ENCODE measurements around the gene ATRIP.
"Not testable (repeated sequence)": the region's sequence is repeated elsewhere in the genome, so short reads cannot be mapped to it uniquely, and the experiment has no call there.

DNA sequence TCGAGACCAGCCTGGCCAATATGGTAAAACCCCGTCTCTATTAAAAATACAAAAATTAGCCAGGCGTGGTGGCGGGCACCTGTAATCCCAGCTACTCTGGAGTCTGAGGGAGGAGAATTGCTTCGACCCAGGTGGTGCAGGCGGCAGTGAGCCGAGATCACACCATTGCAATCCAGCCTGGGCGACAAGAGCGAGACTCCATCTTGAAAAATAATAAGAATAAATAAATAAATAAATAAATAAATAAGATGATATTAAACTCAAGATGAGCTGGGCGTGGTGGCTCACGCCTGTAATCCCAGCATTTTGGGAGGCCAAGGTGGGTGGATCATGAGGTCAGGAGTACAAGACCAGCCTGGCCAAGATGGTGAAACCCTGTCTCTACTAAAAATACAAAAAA, 34.4 kb downstream of the ATRIP start:
- TF ChIP-seq, protein P1, sequence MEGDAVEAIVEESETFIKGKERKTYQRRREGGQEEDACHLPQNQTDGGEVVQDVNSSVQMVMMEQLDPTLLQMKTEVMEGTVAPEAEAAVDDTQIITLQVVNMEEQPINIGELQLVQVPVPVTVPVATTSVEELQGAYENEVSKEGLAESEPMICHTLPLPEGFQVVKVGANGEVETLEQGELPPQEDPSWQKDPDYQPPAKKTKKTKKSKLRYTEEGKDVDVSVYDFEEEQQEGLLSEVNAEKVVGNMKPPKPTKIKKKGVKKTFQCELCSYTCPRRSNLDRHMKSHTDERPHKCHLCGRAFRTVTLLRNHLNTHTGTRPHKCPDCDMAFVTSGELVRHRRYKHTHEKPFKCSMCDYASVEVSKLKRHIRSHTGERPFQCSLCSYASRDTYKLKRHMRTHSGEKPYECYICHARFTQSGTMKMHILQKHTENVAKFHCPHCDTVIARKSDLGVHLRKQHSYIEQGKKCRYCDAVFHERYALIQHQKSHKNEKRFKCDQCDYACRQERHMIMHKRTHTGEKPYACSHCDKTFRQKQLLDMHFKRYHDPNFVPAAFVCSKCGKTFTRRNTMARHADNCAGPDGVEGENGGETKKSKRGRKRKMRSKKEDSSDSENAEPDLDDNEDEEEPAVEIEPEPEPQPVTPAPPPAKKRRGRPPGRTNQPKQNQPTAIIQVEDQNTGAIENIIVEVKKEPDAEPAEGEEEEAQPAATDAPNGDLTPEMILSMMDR (IDR thresholded peaks at IDR 0.05; ENCODE audit: poor library complexity) = not testable (repeated sequence)
- not testable (repeated sequence) for TF ChIP-seq EZH2 (IDR thresholded peaks at IDR 0.05; ENCODE audit: borderline replicate concordance); EZH2phosphoT487 (IDR thresholded peaks at IDR 0.05; ENCODE audit: low read depth, severe bottlenecking, unreplicated experiment)
